Measurements from ENCODE around the gene MAPK14.
"Not testable (repeated sequence)": the region's sequence is repeated elsewhere in the genome, so short reads cannot be mapped to it uniquely, and the experiment has no call there.

Gene MAPK14

GRCh38 chr6:36109092-36109491 is 81.5 kb downstream of the MAPK14 start:
- DNase-seq: no peak

GRCh38 chr6:36110050-36110449 is 82.4 kb downstream of the MAPK14 start:
- no peak for DNase-seq

GRCh38 chr6:36110863-36111262 is 83.3 kb downstream of the MAPK14 start:
- DNase-seq: no peak

GRCh38 chr6:36111526-36111925 is 83.9 kb downstream of the MAPK14 start:
- DNase-seq: no peak

- no peak for DNase-seq
These were observed 85.4 kb downstream of the MAPK14 start for GRCh38 chr6:36113049-36113448.

- no peak for DNase-seq
These were observed 86.1 kb downstream of the MAPK14 start for GRCh38 chr6:36113703-36114102.

GRCh38 chr6:36114798-36115408 is 87.3 kb downstream of the MAPK14 start:
- DNase-seq: no peak

- DNase-seq: no peak
These were observed 87.8 kb downstream of the MAPK14 start for GRCh38 chr6:36115412-36115811.

- no peak for DNase-seq
These were observed 88.7 kb downstream of the MAPK14 start for GRCh38 chr6:36116066-36116864.

GRCh38 chr6:36116943-36117342 is 89.3 kb downstream of the MAPK14 start:
- DNase-seq: no peak

- DNase-seq: no peak
These were observed 90.3 kb downstream of the MAPK14 start for GRCh38 chr6:36117658-36118549.

GRCh38 chr6:36118550-36119107 is 91.0 kb downstream of the MAPK14 start:
- DNase-seq: peak; percentile 77

GRCh38 chr6:36119209-36119608 is 91.6 kb downstream of the MAPK14 start:
- DNase-seq: no peak

- DNase-seq: no peak
These were observed 92.4 kb downstream of the MAPK14 start for GRCh38 chr6:36120018-36120417.

GRCh38 chr6:36120539-36120938 is 92.9 kb downstream of the MAPK14 start:
- peak; percentile 79 for DNase-seq

GRCh38 chr6:36120979-36121786 is 93.6 kb downstream of the MAPK14 start:
- DNase-seq: peak; percentile 63

GRCh38 chr6:36121787-36122494 is 94.3 kb downstream of the MAPK14 start:
- DNase-seq: no peak

- DNase-seq: no peak
These were observed 95.1 kb downstream of the MAPK14 start for GRCh38 chr6:36122495-36123269.

- peak; percentile 94 for DNase-seq
These were observed 95.9 kb downstream of the MAPK14 start for GRCh38 chr6:36123270-36124139.

- not testable (repeated sequence) for DNase-seq
These were observed 96.7 kb downstream of the MAPK14 start for GRCh38 chr6:36124346-36124745.

Data from stimulated activated CD4-positive, alpha-beta T cell treated with anti-CD3 and anti-CD28 coated beads, Interleukin-1b, Interleukin-23, amount 100 ng/mL, for 48 hours (primary cell).